Measurements from ENCODE around the gene BAIAP2L2.

DNA sequence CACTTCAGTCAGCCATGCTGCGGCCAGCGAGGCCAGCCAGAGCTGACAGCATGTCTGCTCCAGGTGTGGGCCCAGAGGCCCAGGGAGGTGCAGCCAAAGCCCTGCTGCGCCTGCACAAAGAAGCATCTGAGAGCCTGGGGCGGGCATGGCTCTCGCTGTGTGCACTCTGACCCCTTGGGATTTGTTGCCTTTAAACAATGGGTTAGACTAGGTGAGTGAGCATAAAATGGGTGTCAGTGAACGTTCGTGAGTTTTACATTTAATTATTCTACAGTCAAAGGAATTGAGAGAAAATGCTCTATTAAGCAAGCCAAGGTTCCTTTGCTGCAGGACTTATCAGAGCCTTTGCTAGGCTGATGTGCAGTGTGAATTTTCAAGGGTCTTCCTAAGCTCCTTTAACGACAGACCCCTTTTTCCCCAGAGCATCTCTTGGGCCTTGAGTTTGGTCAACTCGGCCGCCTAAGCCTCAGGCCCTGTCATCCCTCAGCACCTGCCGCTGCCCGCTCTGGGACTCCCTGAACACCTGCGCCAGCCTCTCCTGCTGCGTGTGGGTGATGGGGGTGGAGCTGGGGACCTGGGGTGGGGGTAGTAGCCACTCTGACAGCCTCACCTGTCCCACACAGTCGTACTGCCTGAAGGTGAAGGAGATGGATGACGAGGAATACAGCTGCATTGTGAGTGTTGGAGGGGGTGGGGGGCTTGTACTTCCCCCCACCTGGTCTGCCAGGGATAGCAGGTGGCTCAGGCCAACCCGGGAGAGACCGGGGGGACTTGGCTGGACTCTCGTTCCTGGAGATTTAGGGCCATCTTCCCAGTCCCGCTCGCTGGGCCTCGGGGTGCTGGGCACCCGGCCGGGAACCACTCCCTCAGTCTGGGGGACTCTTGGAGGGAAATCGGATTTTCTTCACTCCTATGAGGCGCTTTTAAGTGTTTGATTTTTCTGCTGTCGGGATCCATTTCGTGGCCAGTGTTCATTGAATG lies 37.0 kb downstream of the BAIAP2L2 start:
- TF ChIP-seq, protein P1, sequence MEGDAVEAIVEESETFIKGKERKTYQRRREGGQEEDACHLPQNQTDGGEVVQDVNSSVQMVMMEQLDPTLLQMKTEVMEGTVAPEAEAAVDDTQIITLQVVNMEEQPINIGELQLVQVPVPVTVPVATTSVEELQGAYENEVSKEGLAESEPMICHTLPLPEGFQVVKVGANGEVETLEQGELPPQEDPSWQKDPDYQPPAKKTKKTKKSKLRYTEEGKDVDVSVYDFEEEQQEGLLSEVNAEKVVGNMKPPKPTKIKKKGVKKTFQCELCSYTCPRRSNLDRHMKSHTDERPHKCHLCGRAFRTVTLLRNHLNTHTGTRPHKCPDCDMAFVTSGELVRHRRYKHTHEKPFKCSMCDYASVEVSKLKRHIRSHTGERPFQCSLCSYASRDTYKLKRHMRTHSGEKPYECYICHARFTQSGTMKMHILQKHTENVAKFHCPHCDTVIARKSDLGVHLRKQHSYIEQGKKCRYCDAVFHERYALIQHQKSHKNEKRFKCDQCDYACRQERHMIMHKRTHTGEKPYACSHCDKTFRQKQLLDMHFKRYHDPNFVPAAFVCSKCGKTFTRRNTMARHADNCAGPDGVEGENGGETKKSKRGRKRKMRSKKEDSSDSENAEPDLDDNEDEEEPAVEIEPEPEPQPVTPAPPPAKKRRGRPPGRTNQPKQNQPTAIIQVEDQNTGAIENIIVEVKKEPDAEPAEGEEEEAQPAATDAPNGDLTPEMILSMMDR (IDR thresholded peaks at IDR 0.05): no peak
- TF ChIP-seq POLR2AphosphoS5 (IDR thresholded peaks at IDR 0.05): no peak
- no peak for TF ChIP-seq POLR2A (IDR thresholded peaks at IDR 0.05)
